Activated CD4-positive, alpha-beta memory T cell treated with anti-CD3 and anti-CD28 coated beads, Interleukin-2, amount 10 ng/mL, durations not matched to agents 7 days and 5 days (primary cell): ENCODE data around the gene FAM43A. TPM values are rescaled to one million over a fixed set of nuclear protein-coding genes. Genes with fewer than 3 reads are reported as not detected.

Experiments
- CTCF ChIA-PET: fragments of 350-600 bp; sonication (Branson Sonifier 250); formaldehyde crosslinking; loops from one replicate; lab custom pipeline; 2021; ENCODE audit warnings: antibody characterized with exemption, inconsistent platforms; lab: Charles Lee
- POLR2A ChIA-PET: fragments of 350-600 bp; sonication (Branson Sonifier 250); formaldehyde crosslinking; loops from one replicate; lab custom pipeline; 2021; ENCODE audit warnings: antibody characterized with exemption; lab: Charles Lee
- DNase-seq: peaks from one replicate; pipeline ENCODE4 v3.0.0-alpha.2; 2020
- H3K27ac Mint-ChIP-seq: one replicate; pipeline ENCODE4 v1.8.0; 2021; ENCODE audit warnings: mild to moderate bottlenecking, mixed read lengths
- H3K27me3 Mint-ChIP-seq: one replicate; pipeline ENCODE4 v1.8.0; 2021; ENCODE audit warnings: mixed read lengths
- H3K36me3 Mint-ChIP-seq: one replicate; pipeline ENCODE4 v1.8.0; 2021; ENCODE audit warnings: low read depth, mixed read lengths
- H3K4me1 Mint-ChIP-seq: one replicate; pipeline ENCODE4 v1.8.0; 2021; ENCODE audit warnings: mixed read lengths
- H3K4me3 Mint-ChIP-seq: one replicate; pipeline ENCODE4 v1.8.0; 2021; ENCODE audit warnings: mild to moderate bottlenecking, mixed read lengths
- H3K9me3 Mint-ChIP-seq: one replicate; pipeline ENCODE4 v1.8.0; 2021; ENCODE audit warnings: mixed read lengths
- total RNA-seq, 2 experiments: library from RNA; stranded (reverse); gene quantifications; one replicate each; pipeline ENCODE4 v1.2.3, GENCODE V29; 2021

The FAM43A gene
- total RNA-seq, 2 experiments from 2014 or later: 4.3 TPM

- POLR2A ChIA-PET: interaction anchor here (4.1 kb wide), 1 partner anchor 15 kb away, joined by 71 read pairs; the partner anchor contains the start of gene LSG1
- H3K9me3 Mint-ChIP-seq: no peaks in the 10 kb centered on the region
Observed at GRCh38 chr3:194688946-194689345, 3.3 kb downstream of the FAM43A start.

GRCh38 chr3:194689493-194689944 lies 3.8 kb downstream of the FAM43A start:
- Mint-ChIP-seq H3K36me3 (peaks cover 2% of the 10 kb centered on the region), H3K27ac (no peak overlapping the region), H3K4me1 (peaks cover 38% of the 10 kb centered on the region), H3K9me3 (no peaks in the 10 kb centered on the region), H3K27me3 (peaks cover 35% of the 10 kb centered on the region), H3K4me3 (no peak overlapping the region)
- ChIA-PET POLR2A (no interaction called here), CTCF (interaction anchor here (0.5 to 8.9 kb wide), 3 partner anchors 17 to 895 kb away, joined by 3 to 232 read pairs (median 4); partner anchors contain the start of gene LSG1)
- no peak for DNase-seq

More at GRCh38 chr3:194688946-194689345, 3.3 kb downstream of the FAM43A start:
- Mint-ChIP-seq H3K4me3 (no peak overlapping the region), H3K27me3 (peaks cover 39% of the 10 kb centered on the region), H3K27ac (no peak overlapping the region), H3K36me3 (peaks cover 2% of the 10 kb centered on the region), H3K4me1 (peaks cover 44% of the 10 kb centered on the region)
- DNase-seq: no peak
- CTCF ChIA-PET: interaction anchor here (1.0 to 8.9 kb wide), 3 partner anchors 16 to 581 kb away, joined by 3 to 232 read pairs (median 4); partner anchors contain the start of gene LSG1

- Mint-ChIP-seq H3K4me1 (peaks cover 26% of the 10 kb centered on the region), H3K9me3 (no peaks in the 10 kb centered on the region), H3K36me3 (peaks cover 2% of the 10 kb centered on the region), H3K4me3 (no peak overlapping the region), H3K27me3 (peaks cover 31% of the 10 kb centered on the region), H3K27ac (no peak overlapping the region)
- CTCF ChIA-PET: interaction anchor here (0.6 to 2.1 kb wide), 3 partner anchors 8 to 18 kb away, joined by 3 to 9 read pairs (median 3); partner anchors contain the start of gene LSG1
- no peak for DNase-seq
- POLR2A ChIA-PET: no interaction called here
Observed at GRCh38 chr3:194690501-194691372, 5.1 kb downstream of the FAM43A start.

DNA sequence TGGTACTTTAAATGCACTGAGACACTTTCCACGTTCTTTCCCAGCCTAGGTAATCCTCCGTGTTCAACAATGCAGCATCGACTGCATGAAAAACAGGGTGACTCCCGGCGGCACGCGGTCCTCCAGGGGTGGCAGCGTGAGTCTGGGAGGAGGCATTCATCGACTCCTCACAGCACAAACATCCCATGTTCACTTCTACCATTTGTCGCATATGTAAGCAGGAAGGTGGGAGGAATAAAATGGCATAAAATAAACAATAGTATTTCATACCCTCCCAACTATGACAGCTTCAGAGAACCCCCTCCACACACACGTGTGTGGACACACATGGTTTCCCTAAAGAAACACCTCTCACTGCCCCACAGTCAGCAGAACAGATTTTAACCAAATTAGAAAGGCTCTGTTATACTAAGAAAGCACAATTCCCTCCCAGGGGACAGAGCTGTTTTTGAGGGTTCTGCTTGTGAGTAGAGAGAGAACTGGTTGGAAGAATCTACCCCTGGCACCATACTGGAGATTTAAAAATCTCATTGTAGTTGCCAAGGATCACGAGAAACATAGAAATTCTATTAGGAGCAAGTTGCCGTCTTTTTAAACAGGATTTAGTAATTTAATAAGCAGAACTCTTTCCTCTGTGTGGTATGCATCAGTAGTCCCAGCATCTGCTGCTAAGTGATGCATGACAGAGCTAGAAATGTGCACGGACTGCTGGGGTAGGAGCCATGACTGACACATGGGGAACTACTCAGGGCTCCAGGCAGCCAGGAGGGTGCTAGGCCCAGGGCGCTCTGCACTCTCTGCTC lies 6.0 kb downstream of the FAM43A start:
- CTCF ChIA-PET: interaction anchor here (0.6 to 2.1 kb wide), 3 partner anchors 9 to 19 kb away, joined by 3 to 9 read pairs (median 3); partner anchors contain the start of gene LSG1
- Mint-ChIP-seq H3K9me3 (no peaks in the 10 kb centered on the region), H3K36me3 (peaks cover 2% of the 10 kb centered on the region), H3K27me3 (peaks cover 30% of the 10 kb centered on the region), H3K27ac (no peak overlapping the region), H3K4me3 (no peak overlapping the region), H3K4me1 (peaks cover 22% of the 10 kb centered on the region)
- DNase-seq: no peak
- POLR2A ChIA-PET: no interaction called here

GRCh38 chr3:194696702-194697101 lies 11.0 kb downstream of the FAM43A start:
- CTCF ChIA-PET: interaction anchor here (0.6 kb wide), 1 partner anchor 99 kb away, joined by 4 read pairs; no protein-coding TSS in a partner anchor
- Mint-ChIP-seq H3K27ac (no peak overlapping the region), H3K4me1 (no peaks in the 10 kb centered on the region), H3K27me3 (peaks cover 26% of the 10 kb centered on the region), H3K4me3 (no peak overlapping the region), H3K9me3 (no peaks in the 10 kb centered on the region), H3K36me3 (no peaks in the 10 kb centered on the region)
- POLR2A ChIA-PET: no interaction called here
- DNase-seq: no peak

GRCh38 chr3:194702545-194702944 lies 16.9 kb downstream of the FAM43A start:
- Mint-ChIP-seq H3K36me3 (no peaks in the 10 kb centered on the region), H3K27ac (no peak overlapping the region), H3K9me3 (no peaks in the 10 kb centered on the region), H3K4me1 (no peaks in the 10 kb centered on the region), H3K4me3 (no peak overlapping the region), H3K27me3 (peaks cover 17% of the 10 kb centered on the region)
- POLR2A ChIA-PET: no interaction called here
- CTCF ChIA-PET: no interaction called here
- no peak for DNase-seq

DNA sequence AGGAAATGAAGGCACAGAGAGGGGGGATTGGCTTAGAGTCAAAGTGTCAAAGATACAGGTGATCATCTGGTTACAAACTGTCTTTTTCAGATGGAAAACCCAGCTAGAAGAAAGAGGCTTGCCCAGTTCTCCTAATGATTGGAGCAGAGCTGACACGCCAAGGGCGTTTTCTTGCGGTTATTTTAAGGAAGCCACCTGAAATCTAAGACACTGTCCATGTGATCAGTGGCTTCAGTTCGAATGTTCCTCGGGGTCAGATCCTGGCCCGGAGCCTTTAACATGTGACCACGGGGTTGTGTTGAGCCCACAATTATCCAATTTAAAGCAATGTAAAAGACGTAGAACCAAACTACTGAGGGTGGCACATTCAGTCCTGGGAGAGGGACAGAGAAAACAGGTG lies 19.5 kb downstream of the FAM43A start:
- Mint-ChIP-seq H3K36me3 (no peaks in the 10 kb centered on the region), H3K4me3 (no peak overlapping the region), H3K27me3 (peaks cover 7% of the 10 kb centered on the region), H3K4me1 (no peaks in the 10 kb centered on the region), H3K27ac (no peak overlapping the region), H3K9me3 (no peaks in the 10 kb centered on the region)
- no peak for DNase-seq
- ChIA-PET POLR2A (no interaction called here), CTCF (no interaction called here)

DNA sequence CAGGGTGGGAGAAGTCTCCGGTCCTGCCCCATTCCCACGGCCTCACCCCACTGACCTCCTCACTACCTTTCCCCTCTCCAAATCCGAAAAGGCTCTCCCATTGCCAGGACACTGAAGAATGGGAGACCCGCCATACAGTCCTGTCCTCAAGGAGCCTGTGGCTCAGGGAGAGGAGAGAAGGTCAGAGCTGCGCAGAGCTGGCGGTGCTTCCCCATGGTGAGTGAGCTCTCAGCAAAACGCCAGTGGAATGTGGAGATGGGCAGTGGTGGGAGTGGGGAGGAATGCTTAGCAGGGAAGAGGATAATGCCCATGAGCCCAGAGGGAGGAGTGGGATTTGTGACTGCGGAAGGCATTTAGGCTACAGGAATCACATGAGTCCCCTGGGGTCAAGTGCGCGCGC lies 20.1 kb downstream of the FAM43A start:
- H3K9me3 Mint-ChIP-seq: no peaks in the 10 kb centered on the region
- H3K27me3 Mint-ChIP-seq: peaks cover 7% of the 10 kb centered on the region
- DNase-seq: no peak
- H3K4me1 Mint-ChIP-seq: no peaks in the 10 kb centered on the region
- no peak overlapping the region for H3K27ac Mint-ChIP-seq
- no peaks in the 10 kb centered on the region for H3K36me3 Mint-ChIP-seq
- POLR2A ChIA-PET: no interaction called here
- no peak overlapping the region for H3K4me3 Mint-ChIP-seq
- CTCF ChIA-PET: no interaction called here

- Mint-ChIP-seq H3K27ac (no peak overlapping the region), H3K9me3 (no peaks in the 10 kb centered on the region), H3K36me3 (no peaks in the 10 kb centered on the region), H3K4me3 (no peak overlapping the region), H3K27me3 (peaks cover 6% of the 10 kb centered on the region), H3K4me1 (no peaks in the 10 kb centered on the region)
- no peak for DNase-seq
- ChIA-PET POLR2A (no interaction called here), CTCF (interaction anchor here (0.6 kb wide), 2 partner anchors 16 to 765 kb away, joined by 3 to 4 read pairs; no protein-coding TSS in a partner anchor)
Observed at GRCh38 chr3:194707147-194707540, 21.5 kb downstream of the FAM43A start.

GRCh38 chr3:194711286-194711685 lies 25.6 kb downstream of the FAM43A start:
- no peak overlapping the region for H3K27ac Mint-ChIP-seq
- peaks cover 6% of the 10 kb centered on the region for H3K4me1 Mint-ChIP-seq
- CTCF ChIA-PET: no interaction called here
- no peaks in the 10 kb centered on the region for H3K36me3 Mint-ChIP-seq
- H3K27me3 Mint-ChIP-seq: peaks cover 3% of the 10 kb centered on the region
- no peak for DNase-seq
- POLR2A ChIA-PET: no interaction called here
- no peaks in the 10 kb centered on the region for H3K9me3 Mint-ChIP-seq
- no peak overlapping the region for H3K4me3 Mint-ChIP-seq

- Mint-ChIP-seq H3K4me3 (no peak overlapping the region), H3K36me3 (no peaks in the 10 kb centered on the region), H3K9me3 (no peaks in the 10 kb centered on the region), H3K4me1 (peaks cover 6% of the 10 kb centered on the region), H3K27me3 (peaks cover 4% of the 10 kb centered on the region), H3K27ac (no peak overlapping the region)
- ChIA-PET POLR2A (no interaction called here), CTCF (no interaction called here)
- no peak for DNase-seq
Observed at GRCh38 chr3:194711913-194712312, 26.2 kb downstream of the FAM43A start.

GRCh38 chr3:194713299-194714136 lies 27.8 kb downstream of the FAM43A start:
- peaks cover 6% of the 10 kb centered on the region for H3K27me3 Mint-ChIP-seq
- peaks cover 6% of the 10 kb centered on the region for H3K4me1 Mint-ChIP-seq
- DNase-seq: no peak
- H3K36me3 Mint-ChIP-seq: no peaks in the 10 kb centered on the region
- H3K9me3 Mint-ChIP-seq: no peaks in the 10 kb centered on the region
- no peak overlapping the region for H3K4me3 Mint-ChIP-seq
- POLR2A ChIA-PET: no interaction called here
- CTCF ChIA-PET: no interaction called here
- no peak overlapping the region for H3K27ac Mint-ChIP-seq
